ENCODE data around the gene TENM4. TPM values are rescaled to one million over a fixed set of nuclear protein-coding genes. Genes with fewer than 3 reads are reported as not detected.
"Not testable (repeated sequence)": the region's sequence is repeated elsewhere in the genome, so short reads cannot be mapped to it uniquely, and the experiment has no call there.

The TENM4 gene
- polyA plus RNA-seq, 5 donors, result 3.1 to 6.2 (median 3.7) TPM

DNA sequence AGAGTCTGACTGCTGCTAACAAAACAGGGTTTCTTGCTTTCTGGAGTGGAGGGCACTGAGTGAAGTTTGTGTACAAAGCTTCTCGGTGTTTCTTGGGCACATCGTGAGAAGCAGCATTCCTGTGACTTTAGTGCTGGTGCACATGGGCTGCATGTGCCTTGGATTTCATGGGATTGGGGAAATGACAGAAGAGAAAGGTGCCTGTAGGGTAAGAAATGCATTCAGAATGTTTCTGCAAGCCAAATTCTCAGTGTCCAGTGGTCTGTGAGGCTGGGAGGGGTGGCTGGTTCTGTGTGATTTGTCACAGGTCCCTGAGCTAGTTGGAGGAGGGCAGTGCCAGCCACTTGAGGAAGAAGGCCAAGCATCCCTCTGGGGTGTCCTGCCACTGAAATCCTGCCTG is 462.0 kb downstream of the TENM4 start:
- DNase-seq, result no peak

- not testable (repeated sequence) for DNase-seq
These were observed 463.0 kb downstream of the TENM4 start for GRCh38 chr11:78977848-78978247.

DNA sequence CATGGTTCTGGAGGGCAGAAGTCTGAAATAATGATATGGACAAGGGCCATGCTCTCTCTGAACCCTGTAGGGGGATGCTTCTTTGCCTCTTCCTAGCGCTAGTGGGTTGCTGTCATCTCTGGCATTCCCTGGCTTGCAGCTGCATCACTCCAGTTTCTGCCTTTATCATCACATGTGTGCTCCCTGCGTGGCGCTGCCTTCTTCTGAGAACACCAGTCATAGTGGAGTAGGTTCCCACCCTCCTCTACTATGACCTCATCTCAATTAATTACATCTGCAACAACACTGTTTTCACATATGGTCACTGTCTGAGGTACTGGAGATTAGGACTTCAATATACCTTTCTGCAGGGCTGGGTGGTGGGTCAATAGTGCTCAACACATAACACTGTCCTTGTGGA is 463.8 kb downstream of the TENM4 start:
- no peak for DNase-seq

DNA sequence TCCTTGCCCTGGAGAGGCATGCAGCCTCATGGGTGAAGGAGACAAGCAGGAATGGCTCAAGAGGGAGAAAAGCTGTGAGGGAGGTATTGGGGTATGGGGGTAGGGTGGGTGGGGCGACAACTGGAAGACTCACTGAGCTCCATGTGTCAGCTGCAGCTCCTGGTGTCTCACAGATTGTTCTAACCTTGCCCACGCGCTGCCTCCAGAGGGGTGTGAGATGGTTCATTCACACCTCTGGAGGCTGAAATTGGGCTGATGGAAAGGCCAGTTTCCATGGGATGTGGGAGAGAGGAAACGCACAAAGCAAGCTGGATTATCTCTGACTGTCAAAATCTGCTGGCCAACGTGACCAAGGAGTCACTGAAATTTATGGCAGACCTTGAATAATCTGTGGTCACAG is 465.7 kb downstream of the TENM4 start:
- no peak for DNase-seq

- no peak for DNase-seq
These were observed 467.0 kb downstream of the TENM4 start for GRCh38 chr11:78973876-78974275.

DNA sequence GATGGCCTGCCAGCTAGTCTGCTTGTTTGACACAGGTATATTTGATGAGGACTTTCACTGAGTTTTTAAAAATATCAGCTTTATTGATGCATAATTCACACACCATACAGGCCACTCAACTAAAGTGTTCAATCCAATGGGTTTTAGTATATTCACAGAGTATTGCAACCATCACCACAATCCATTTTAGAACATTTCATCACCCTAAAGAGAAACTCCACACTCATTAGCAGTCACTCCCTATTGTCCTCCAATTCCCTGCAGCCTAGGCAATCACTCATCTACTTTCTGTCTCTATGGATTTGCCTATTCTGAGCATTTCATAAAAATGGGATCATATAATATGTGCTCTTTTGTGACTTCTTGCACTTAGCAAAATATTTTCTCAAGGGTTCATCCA is 468.2 kb downstream of the TENM4 start:
- DNase-seq, result no peak

GRCh38 chr11:78972177-78972576 is 468.7 kb downstream of the TENM4 start:
- no peak for DNase-seq

- no peak for DNase-seq
These were observed 473.0 kb downstream of the TENM4 start for GRCh38 chr11:78967811-78968210.

DNA sequence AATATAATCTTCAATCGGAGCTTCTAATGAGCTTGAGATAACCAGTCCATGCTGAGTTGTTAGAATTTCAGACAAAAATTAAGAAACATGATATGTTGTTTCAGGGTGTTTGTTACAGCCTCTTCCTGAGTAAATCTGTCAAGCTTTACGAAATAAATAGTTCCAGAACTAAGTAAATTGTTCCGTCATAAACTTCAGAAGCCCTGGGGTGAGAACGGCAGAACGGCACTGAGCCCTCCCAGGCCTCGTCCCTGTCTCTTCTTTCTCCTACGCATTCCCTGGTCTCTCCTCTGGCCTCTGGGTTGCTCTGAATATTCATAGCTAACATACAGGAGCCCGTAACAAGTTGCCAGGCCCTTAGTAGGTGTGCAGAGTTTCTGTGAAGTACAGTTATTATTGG is 475.4 kb downstream of the TENM4 start:
- no peak for DNase-seq

DNA sequence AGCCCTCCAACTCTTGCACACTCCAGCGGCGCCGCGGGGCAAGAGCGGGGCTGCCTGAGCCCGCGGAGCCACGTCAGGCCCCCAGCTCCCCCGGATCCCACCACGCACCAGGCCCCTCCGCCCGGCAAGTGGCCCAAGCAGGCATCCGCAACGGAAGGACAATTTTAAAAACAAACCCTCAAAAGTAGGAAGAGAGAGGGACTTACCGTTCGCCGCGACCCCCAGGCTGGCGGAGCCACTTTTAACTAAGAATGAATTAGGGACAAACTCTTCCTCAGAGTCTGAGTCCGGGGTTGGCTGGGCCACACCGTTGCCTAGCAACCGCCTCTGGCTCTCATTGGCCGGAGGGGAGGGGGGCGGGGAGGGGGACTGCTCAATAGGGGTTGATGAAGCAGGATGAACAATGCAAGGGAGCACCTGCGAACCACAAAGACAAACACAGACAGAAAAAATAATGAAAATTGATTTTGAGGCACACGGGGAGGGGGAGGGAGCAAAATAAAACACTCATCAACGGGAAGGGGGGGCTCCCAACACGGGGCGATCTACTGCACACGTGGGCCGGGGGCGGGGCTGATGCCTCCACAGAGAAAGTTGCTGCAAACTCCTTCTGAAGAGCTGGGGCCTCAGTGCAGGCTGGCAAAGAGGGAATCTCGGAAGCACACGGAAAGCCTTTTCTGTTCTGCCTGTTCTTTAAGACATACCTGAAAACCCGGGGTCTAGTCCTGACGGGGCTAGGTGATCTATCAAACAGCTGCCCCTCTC is 478.7 kb downstream of the TENM4 start:
- peak; percentile 67 to 75 for DNase-seq

DNA sequence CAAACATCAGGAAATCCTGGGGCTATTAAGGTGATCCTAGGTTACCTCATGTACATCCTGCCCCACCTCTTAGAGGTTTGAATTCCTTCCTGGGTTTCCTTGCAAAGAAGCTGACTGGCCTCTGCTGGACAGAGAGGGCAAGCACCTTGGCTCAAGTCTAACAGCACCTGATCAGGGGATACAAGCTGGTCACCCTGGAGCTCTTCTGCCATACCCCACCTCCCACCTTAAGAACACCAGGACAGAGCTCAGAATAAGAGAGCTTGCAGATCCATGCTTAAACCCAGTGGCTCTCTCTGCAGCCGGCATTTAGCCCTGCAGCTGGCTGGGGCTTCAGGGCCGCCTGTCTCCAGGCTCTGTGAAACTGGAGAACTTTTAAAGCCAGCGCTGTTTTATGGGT is 479.6 kb downstream of the TENM4 start:
- no peak for DNase-seq

GRCh38 chr11:78958444-78958843 is 482.4 kb downstream of the TENM4 start:
- DNase-seq, result no peak

- DNase-seq, result no peak
These were observed 483.2 kb downstream of the TENM4 start for GRCh38 chr11:78957476-78958245.

DNA sequence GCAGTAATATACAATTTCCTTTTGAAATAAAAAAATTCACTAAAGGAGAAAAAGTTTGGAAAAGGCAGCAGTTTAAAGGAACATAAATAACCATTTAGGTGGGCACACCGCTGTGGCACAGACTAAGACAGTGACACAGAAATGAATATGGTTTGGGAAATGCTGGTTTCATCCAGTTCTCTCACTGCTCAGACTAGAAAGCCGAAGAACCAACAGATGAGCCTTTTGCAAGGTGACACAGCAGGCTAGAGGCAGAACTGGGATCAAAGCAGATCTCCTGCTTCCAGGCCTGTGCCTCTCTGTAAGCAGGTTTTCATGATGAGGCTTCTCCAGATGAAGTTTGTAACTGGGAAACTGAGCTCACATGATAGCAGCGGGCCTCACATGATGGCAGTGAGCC is 486.1 kb downstream of the TENM4 start:
- DNase-seq, result no peak

- no peak for DNase-seq
These were observed 486.6 kb downstream of the TENM4 start for GRCh38 chr11:78954261-78954660.

- no peak for DNase-seq
These were observed 487.9 kb downstream of the TENM4 start for GRCh38 chr11:78952890-78953289.

GRCh38 chr11:78952175-78952574 is 488.7 kb downstream of the TENM4 start:
- DNase-seq, result no peak

DNA sequence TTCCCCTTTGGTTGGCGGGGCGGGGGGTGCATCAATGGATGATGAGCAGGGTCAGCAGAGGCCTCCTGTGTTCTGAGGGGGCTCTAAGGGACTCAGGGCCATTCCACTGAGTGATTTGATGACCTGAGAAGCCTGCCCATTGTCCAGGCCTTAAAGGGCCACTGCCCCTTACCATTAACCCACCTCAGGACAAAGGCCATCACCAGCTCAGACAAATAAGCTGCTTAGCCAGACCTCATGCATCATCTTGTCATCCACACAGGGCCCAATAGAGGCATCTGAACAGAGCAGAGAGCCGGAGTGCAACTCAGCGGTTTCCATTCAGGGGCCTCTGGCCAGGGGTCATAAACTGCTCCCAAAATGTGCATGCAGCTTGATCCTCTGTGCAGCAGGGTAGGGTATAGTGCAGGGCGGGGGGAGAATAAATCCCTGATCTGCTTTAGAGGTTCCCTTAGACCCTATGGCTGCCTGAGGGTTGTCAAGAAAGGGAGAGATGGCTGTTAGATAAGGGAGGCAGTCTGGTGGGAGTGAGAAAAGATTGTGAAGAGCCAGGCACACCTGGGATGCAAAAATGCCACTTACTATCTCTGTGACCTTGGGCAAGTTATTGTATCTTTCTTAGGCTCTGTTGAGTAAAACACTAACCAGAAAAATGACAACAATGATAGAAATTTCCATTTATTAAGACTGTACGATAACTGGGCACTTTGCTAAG is 490.7 kb downstream of the TENM4 start:
- DNase-seq, result no peak

DNA sequence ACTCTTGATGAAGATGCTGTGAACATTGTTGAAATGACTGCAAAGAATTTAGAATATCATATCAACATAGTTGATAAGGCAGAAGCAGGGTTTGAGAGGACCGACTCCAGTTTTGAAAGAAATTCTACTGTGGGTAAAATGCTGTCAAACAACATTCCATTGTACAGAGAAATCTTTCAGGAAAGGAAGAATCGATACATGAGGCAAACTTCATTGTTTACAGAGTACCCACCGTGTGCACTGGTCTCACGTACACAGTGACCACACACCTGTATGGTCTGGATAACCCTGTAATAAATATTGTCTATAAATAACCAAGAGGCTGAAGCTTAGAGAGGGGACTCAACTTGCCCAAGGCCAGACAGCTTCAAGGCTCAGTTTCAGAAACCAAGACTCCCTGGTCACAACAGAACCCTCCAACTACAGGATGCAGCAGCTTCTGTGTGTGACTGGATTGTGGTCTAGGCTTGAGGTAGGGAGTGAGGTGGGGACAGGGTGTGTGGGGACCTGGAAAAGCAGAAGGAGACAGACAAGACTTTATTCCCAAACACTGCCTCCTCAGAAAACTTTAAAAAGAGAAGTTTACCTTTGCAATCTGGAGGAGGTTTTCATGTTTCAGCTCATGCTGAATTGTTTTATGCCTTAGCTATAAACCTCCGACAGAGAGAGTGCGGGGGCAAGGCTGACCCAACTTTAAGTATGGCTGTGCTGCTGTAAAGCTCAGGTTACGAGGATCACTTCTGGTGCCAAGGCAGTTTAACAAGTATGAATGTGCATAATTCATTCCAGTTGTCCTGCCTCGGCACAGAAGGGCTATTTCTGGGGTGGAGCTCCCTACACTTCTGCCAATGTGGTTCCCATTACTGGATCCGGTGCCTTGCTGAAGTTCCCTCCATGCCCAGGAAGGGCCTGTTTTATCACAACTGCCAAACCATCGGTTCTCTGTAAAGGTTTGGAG is 493.6 kb downstream of the TENM4 start:
- DNase-seq, result no peak

DNA sequence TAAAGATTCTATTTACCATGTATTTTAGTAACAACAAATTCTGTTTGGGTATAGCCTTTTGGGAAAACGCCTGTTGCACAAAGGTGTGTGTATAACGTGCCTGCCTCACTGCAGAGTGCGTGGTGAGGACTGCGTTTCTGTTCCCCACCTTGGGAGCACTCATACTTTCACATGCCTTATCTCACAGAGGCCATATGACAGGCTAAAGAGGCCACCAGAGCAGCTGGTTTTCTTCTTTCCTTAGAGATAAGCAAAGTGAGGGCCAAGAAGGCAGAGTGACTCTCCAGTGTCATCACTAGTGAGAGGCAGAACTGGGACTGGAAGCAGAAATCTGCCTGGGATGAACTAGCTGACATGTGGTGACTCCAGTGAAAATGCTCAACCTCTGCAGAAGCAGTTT is 497.0 kb downstream of the TENM4 start:
- DNase-seq, result no peak

- no peak for DNase-seq
These were observed 497.7 kb downstream of the TENM4 start for GRCh38 chr11:78943154-78943553.

All from right lung (tissue), 5 donors.